GM12878 (cell line): ENCODE results near the gene ENDOD1. TPM values are rescaled to one million over a fixed set of nuclear protein-coding genes. Genes with fewer than 3 reads are reported as not detected.

ENCODE experiments used
- ATAC-seq: fragments of 200-7000 bp; cut with Tn5 transposase; 3 replicates; pipeline ENCODE4 v1.9.1; 2020; ENCODE audit warnings: mild to moderate bottlenecking, moderate library complexity
- BruUV-seq: library from RNA; stranded (reverse); fragments of 400-500 nt; replicated peaks from 2 replicates; lab custom pipeline; 2021; lab: Mats Ljungman, UMichigan
- CTCF ChIA-PET: fragments of 300-600 bp; sonication (Branson Sonifier 250); formaldehyde crosslinking; extraction: SDS; loops from one replicate; lab custom pipeline; 2021; ENCODE audit warnings: inconsistent platforms; lab: Yijun Ruan, JAX
- POLR2A ChIA-PET: fragments of 350-600 bp; formaldehyde crosslinking; extraction: SDS; loops from one replicate; lab custom pipeline; 2021; ENCODE audit warnings: inconsistent platforms; lab: Charles Lee
- RAD21 ChIA-PET: fragments of 300-600 bp; sonication (Branson Sonifier 250); formaldehyde crosslinking; loops from one replicate; lab custom pipeline; 2023; ENCODE audit warnings: antibody characterized with exemption; ENCODE audit not compliant: unreplicated experiment; lab: Charles Lee
- SMC1A ChIA-PET: fragments of 300-600 bp; sonication (Branson Sonifier 250); formaldehyde crosslinking; loops from one replicate; lab custom pipeline; 2023; ENCODE audit not compliant: unreplicated experiment, uncharacterized antibody; lab: Charles Lee
- DNase-seq: peaks from one replicate; pipeline ENCODE4 v3.0.0-alpha.2; 2011; ENCODE audit warnings: low read depth, low spot score
- FAIRE-seq: peaks from 3 replicates; lab custom pipeline; 2011; peaks lifted over from hg19 to GRCh38; lab: Jason Lieb, UNC
- H2AFZ ChIP-seq: 2 replicates; pipeline ENCODE4 v1.6.0; 2011; ENCODE audit warnings: low read depth, low read length, control low read depth; ENCODE audit not compliant: control insufficient read depth
- H3K27ac ChIP-seq: 2 replicates; pipeline ENCODE4 v1.5.1; 2011; ENCODE audit warnings: control low read depth; ENCODE audit not compliant: control insufficient read depth, insufficient read depth
- H3K27me3 ChIP-seq, 2 experiments: replicated peaks in 1 of 2; 2 replicates each; pipeline versions ENCODE4 v1.6.0 to v1.6.1; 2011; ENCODE audit warnings: low read length in 1 of 2; ENCODE audit not compliant: control insufficient read depth in 2 of 2, insufficient read depth in 2 of 2
- H3K36me3 ChIP-seq, 2 experiments: 2 replicates each; pipeline ENCODE4 v1.5.1; 2011; ENCODE audit warnings: low read length in 1 of 2; ENCODE audit not compliant: control insufficient read depth in 2 of 2, insufficient read depth in 2 of 2
- H3K4me1 ChIP-seq: 2 replicates; pipeline ENCODE4 v1.6.1; 2011; ENCODE audit warnings: mild to moderate bottlenecking, low read length, moderate library complexity, mixed read lengths; ENCODE audit not compliant: control insufficient read depth, insufficient read depth
- H3K4me2 ChIP-seq: 2 replicates; pipeline ENCODE4 v1.6.0; 2011; ENCODE audit warnings: control low read depth; ENCODE audit not compliant: control insufficient read depth, insufficient read depth
- H3K4me3 ChIP-seq: fragments of 200-600 bp; sonication (generic); 2 replicates; pipeline ENCODE4 v1.5.1; 2016
- H3K79me2 ChIP-seq: 2 replicates; pipeline ENCODE4 v1.6.0; 2011; ENCODE audit warnings: low read length; ENCODE audit not compliant: control insufficient read depth, insufficient read depth
- H3K9ac ChIP-seq: 2 replicates; pipeline ENCODE4 v1.8.0; 2011; ENCODE audit warnings: low read length, control low read depth, mixed read lengths; ENCODE audit not compliant: control insufficient read depth, insufficient read depth
- H3K9me3 ChIP-seq: replicated peaks from 3 replicates; pipeline ENCODE4 v1.5.1; 2011; ENCODE audit warnings: mild to moderate bottlenecking, low read length; ENCODE audit not compliant: control insufficient read depth, insufficient read depth
- H4K20me1 ChIP-seq: 2 replicates; pipeline ENCODE4 v1.6.0; 2011; ENCODE audit not compliant: control insufficient read depth, insufficient read depth
- E4F1 ChIP-seq: fragments of 450-650 bp; IDR thresholded peaks from 2 replicates; pipeline ENCODE4 v1.6.1; 2018; ENCODE audit warnings: borderline replicate concordance, mild to moderate bottlenecking; ENCODE audit not compliant: partially characterized antibody
- EP300 ChIP-seq, 2 experiments: fragments of 150-350 bp in 1 of 2; IDR thresholded peaks; 2 replicates each; pipeline ENCODE4 v1.6.1; 2011 to 2012; ENCODE audit warnings: low read depth in 2 of 2, low read length in 2 of 2, borderline replicate concordance in 1 of 2, improper control_type of control experiment in 1 of 2, inconsistent platforms in 1 of 2; ENCODE audit not compliant: control insufficient read depth in 1 of 2
- IRF4 ChIP-seq: IDR thresholded peaks from 2 replicates; pipeline ENCODE4 v1.6.1; 2011; ENCODE audit warnings: low read depth, low read length
- JUNB ChIP-seq: IDR thresholded peaks from 2 replicates; pipeline ENCODE4 v1.6.1; 2016; ENCODE audit warnings: antibody characterized with exemption, mild to moderate bottlenecking
- NFIC ChIP-seq: IDR thresholded peaks from 2 replicates; pipeline ENCODE4 v1.6.1; 2012; ENCODE audit warnings: low read depth, mild to moderate bottlenecking, inconsistent platforms, low read length, moderate library complexity
- PAX5 ChIP-seq: IDR thresholded peaks from 2 replicates; pipeline ENCODE4 v1.6.1; 2011; ENCODE audit warnings: low read depth, low read length, borderline replicate concordance
- RUNX3 ChIP-seq: IDR thresholded peaks from 2 replicates; pipeline ENCODE4 v1.6.1; 2012; ENCODE audit warnings: low read length, inconsistent platforms
- WGBS: methylation state at CpG from one replicate; pipeline ENCODE4 v1.1.6; 2016; ENCODE audit warnings: low lambda C conversion rate; ENCODE audit not compliant: insufficient replicate concordance, insufficient coverage; ENCODE audit errors: missing lambda C conversion rate; 5-methylcytosine and 5-hydroxymethylcytosine counted together
- in situ Hi-C: fragments of 300-500 bp; cut with MboI; formaldehyde crosslinking; loops from 9 replicates; pipeline ENCODE4 v1.14.3; 2018; ENCODE audit warnings: mixed read lengths
- intact Hi-C: fragments of 100-400 bp; cut with micrococcal nuclease; formaldehyde crosslinking; loops from one replicate; pipeline ENCODE4 v1.14.2; 2022; ENCODE audit not compliant: unreplicated experiment
- polyA plus RNA-seq, 11 experiments: library from polyadenylated mRNA; depleted of rRNA in 4 of 11; unstranded in 6 of 11; stranded (reverse) in 5 of 11; fragments of >200 nt; fragmentation: Nextera tagmentation in 4 of 11; fragmentation: Illumina TruSeq in 1 of 11; extraction: Ambion mirVana in 4 of 11; extraction: Trizol in 1 of 11; gene quantifications; 1 replicate in 1 of 11; 2 replicates in 10 of 11; pipeline versions ENCODE4 v1.2.1 to v1.2.3, GENCODE V29; 2011 to 2016; ENCODE audit warnings: inconsistent platforms in 2 of 11, missing spikeins in 2 of 11, low read depth in 1 of 11
- total RNA-seq, 4 experiments: library from RNA; depleted of rRNA in 3 of 4; stranded (reverse); fragments of >200 nt in 3 of 4; fragmentation: Illumina TruSeq in 1 of 4; extraction: Trizol in 1 of 4; gene quantifications; 2 replicates each; pipeline versions ENCODE4 v1.2.1 to v1.2.3, GENCODE V29; 2013 to 2021

ENDOD1 gene
- total and polyA plus RNA-seq, 10 of the 15 experiments (the other 5 are each of a cell fraction or from before 2014, with no cell fraction given) = 6.0 to 30.0 (median 12.1) TPM

DNA sequence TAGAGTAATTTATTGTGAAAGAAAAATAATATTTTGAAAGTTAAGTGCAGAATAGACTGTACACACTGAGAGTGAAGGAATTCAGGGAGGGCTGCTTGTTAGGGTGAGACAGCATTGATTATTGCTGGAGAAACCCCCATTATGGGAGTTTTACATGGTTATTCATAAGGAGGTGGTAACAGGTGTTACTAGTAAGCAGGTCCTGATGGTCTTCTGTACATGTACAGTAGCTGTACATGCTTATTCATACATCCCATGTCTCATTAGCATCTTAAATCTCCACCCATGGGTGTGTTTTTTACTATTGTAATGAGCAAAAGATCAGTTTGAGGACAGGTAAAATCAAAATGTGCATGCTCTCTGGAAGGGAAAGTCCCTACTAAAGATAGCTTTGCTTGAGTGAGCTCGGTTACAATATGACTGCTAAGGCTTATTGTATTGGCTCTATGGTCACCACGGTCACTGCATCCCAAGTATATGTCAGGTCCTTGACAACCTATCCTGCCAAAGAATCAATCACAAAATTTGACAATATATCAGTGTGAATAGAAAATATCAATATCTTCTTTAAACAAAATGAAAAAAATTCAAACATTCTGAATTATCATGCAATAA, 34.3 kb upstream of the ENDOD1 start:
- H3K4me1 ChIP-seq = peaks cover 5% of the 10 kb centered on the region; the same call in 1 of the 2 replicates
- no peaks in the 10 kb centered on the region; a peak in 1 of 4 replicates for H3K27me3 ChIP-seq
- intact Hi-C loops = no loop called here
- ATAC-seq (peak; percentile 100), FAIRE-seq (peak; percentile 97), DNase-seq (no peak)
- no peak overlapping the region for H2AFZ ChIP-seq
- no peaks in the 10 kb centered on the region for H3K79me2 ChIP-seq
- no peak overlapping the region for H3K4me2 ChIP-seq
- in situ Hi-C loops = no loop called here
- no peak overlapping the region for H3K4me3 ChIP-seq
- H3K36me3 ChIP-seq = no peaks in the 10 kb centered on the region
- SMC1A ChIA-PET = interaction anchor here (0.6 to 3.6 kb wide), 5 partner anchors 9 to 122 kb away, joined by 3 to 32 read pairs (median 3); partner anchors contain the start of gene SRSF8
- H3K27ac ChIP-seq = no peak overlapping the region
- RAD21 ChIA-PET = interaction anchor here (0.6 to 2.2 kb wide), 10 partner anchors 9 to 97 kb away, joined by 3 to 19 read pairs (median 4); partner anchors contain the start of genes ENDOD1 and SRSF8
- no peaks in the 10 kb centered on the region for H4K20me1 ChIP-seq
- POLR2A ChIA-PET = interaction anchor here (1.3 to 4.1 kb wide), 2 partner anchors 12 to 15 kb away, joined by 6 to 14 read pairs; partner anchors contain the start of gene SRSF8
- H3K9me3 ChIP-seq = no peaks in the 10 kb centered on the region
- no TSS peak for BruUV-seq
- TF ChIP-seq IRF4 (peak; percentile 67; the same call in 1 of the 2 replicates), NFIC (0 out of 2 replicates have a peak, but pooled peaks have one; percentile 24), EP300 (IDR thresholded peaks at IDR 0.05; ENCODE audit: borderline replicate concordance in 1 of 2, control insufficient read depth in 1 of 2, low read depth in 2 of 2, low read length in 2 of 2) (peak in 1 of 2 experiments; percentile 8; a peak in 1 of 4 replicates), PAX5 (peak; percentile 52; the same call in 1 of the 2 replicates), RUNX3 (no peak; the same call in 1 of the 2 replicates), JUNB (peak; percentile 72), E4F1 (no peak)
- 0% methylated on average over 2 of the region's 2 CpGs for WGBS
- CTCF ChIA-PET = interaction anchor here (0.6 to 3.0 kb wide), 7 partner anchors 9 to 82 kb away, joined by 3 to 21 read pairs (median 5); partner anchors contain the start of gene SRSF8
- no peak overlapping the region for H3K9ac ChIP-seq
